Breast epithelium (tissue), 4 donors: ENCODE data around the gene RASD2. TPM values are rescaled to one million over a fixed set of nuclear protein-coding genes. Genes with fewer than 3 reads are reported as not detected.

ENCODE experiments used
- DNase-seq, 2 donors: peaks; one replicate each; pipeline ENCODE4 v3.0.0-alpha.2; 2019; ENCODE audit warnings: low spot score in 2 of 2
- H3K27ac ChIP-seq, 2 donors: fragments of 200-600 bp; sonication (generic) in 1 of 2; one replicate each; pipeline ENCODE4 v1.5.1; 2016 to 2019; ENCODE audit warnings: mild to moderate bottlenecking in 1 of 2
- H3K27me3 ChIP-seq, 2 donors: fragments of 200-600 bp; sonication (generic) in 1 of 2; one replicate each; pipeline versions ENCODE4 v1.5.1 to v1.6.0; 2017 to 2019; ENCODE audit warnings: control low read depth in 1 of 2, mild to moderate bottlenecking in 1 of 2
- H3K36me3 ChIP-seq: fragments of 200-600 bp; one replicate; pipeline ENCODE4 v1.5.1; 2019
- H3K4me1 ChIP-seq, 2 donors: fragments of 200-600 bp; sonication (generic); one replicate each; pipeline ENCODE4 v1.5.1; 2016 to 2019; ENCODE audit warnings: control low read depth in 1 of 2
- H3K4me3 ChIP-seq, 3 donors: fragments of 200-600 bp; sonication (generic); 1 replicate in 2 of 3; 2 replicates in 1 of 3; pipeline ENCODE4 v1.5.1; 2016 to 2019; ENCODE audit warnings: mild to moderate bottlenecking in 3 of 3, moderate library complexity in 2 of 3
- H3K9me3 ChIP-seq, 2 donors: fragments of 200-600 bp; sonication (generic) in 1 of 2; one replicate each; pipeline ENCODE4 v1.5.1; 2016 to 2019; ENCODE audit warnings: control low read depth in 1 of 2
- CTCF ChIP-seq, 3 donors: fragments of 450-650 bp; IDR thresholded peaks; one replicate each; pipeline ENCODE4 v1.5.1; 2016 to 2017; ENCODE audit warnings: antibody characterized with exemption in 3 of 3, mild to moderate bottlenecking in 3 of 3, moderate library complexity in 3 of 3
- POLR2A ChIP-seq: fragments of 450-650 bp; IDR thresholded peaks from one replicate; pipeline ENCODE4 v1.6.1; 2016; ENCODE audit warnings: antibody characterized with exemption, mild to moderate bottlenecking, moderate library complexity
- POLR2AphosphoS5 ChIP-seq, 3 donors: sonication (generic); formaldehyde crosslinking; IDR thresholded peaks; one replicate each; pipeline ENCODE4 v1.6.1; 2017; ENCODE audit warnings: antibody characterized with exemption in 3 of 3
- intact Hi-C: fragments of 100-400 bp; cut with DNase I; formaldehyde crosslinking; loops from one replicate; pipeline ENCODE4 v1.15.1; 2023; ENCODE audit warnings: low total_unique reads
- total RNA-seq, 3 donors: library from RNA; depleted of rRNA; stranded (reverse); fragments of >200 nt; gene quantifications; one replicate each; pipeline ENCODE4 v1.1.0, GENCODE V29; 2016

Gene RASD2
- total RNA-seq, 3 donors from 2014 or later: 0.16 to 1.3 (median 0.88) TPM

DNA sequence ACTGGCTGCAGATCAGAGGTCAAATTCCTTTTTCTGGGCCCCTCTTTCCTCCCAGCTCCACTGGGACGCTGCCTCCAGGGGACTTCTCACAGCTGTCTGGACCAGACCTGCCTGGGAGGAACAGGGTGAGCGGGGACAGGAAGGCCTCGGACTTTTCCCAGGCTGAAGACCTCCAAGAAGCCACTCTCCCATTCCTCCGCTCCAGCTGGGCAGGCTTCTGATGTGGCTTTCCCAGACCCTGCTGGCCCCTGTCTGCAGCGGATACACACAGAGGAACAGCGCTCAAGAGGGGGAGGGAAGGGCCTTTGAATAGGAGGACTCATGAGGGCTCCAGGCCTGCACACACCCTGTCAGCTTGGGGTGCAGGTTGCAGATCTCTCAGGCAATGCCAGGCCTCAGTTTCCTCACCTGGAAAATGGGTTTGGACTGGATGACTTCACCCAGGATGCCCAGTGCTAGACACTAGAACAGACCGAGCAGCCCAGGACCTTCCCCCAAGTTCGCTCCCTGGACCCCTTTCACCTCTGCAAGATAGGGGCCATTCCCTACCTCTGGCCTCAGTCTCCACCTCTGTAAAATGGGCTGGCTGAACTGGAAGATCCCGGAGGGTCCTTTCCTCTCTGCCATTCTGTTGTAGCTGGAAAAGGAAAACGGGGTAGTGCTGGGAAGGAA lies 39.9 kb downstream of the RASD2 start:
- DNase-seq: no peak
- Histone ChIP-seq H3K27me3 (no peaks in the 10 kb centered on the region), H3K4me3 (no peak overlapping the region), H3K4me1 (peaks cover 0 to 4% of the 10 kb centered on the region in 2 donors), H3K9me3 (no peaks in the 10 kb centered on the region), H3K27ac (no peak overlapping the region), H3K36me3 (no peaks in the 10 kb centered on the region)
- intact Hi-C loops: loop anchor here (10.0 kb wide), 2 partner anchors 156 to 236 kb away; no protein-coding TSS in a partner anchor
- TF ChIP-seq CTCF (IDR thresholded peaks at IDR 0.05) (no peak), POLR2A (no peak), POLR2AphosphoS5 (IDR thresholded peaks at IDR 0.05) (no peak)

DNA sequence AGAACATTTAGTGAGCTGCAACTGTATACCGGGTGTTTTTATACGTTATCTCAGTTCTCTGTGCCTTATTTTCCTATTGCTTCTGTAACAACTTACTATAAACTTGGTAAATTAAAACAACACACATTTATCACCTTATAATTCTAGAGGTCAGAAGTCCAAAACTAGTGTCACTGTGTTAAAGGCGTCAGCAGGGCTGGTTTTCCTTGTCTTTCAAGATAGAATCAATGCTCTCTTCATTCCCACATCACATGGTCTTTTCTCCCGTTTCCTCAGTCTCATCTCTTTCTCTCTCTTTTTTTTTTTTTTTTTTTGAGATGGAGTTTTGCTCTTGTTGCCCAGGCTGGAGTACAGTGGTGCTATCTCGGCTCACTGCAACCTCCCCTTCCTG lies 40.4 kb downstream of the RASD2 start:
- TF ChIP-seq POLR2AphosphoS5 (IDR thresholded peaks at IDR 0.05): no peak
- TF ChIP-seq POLR2A: no peak
- TF ChIP-seq CTCF (IDR thresholded peaks at IDR 0.05): no peak
- DNase-seq: no peak
- H3K9me3 ChIP-seq: no peaks in the 10 kb centered on the region
- no peaks in the 10 kb centered on the region for H3K36me3 ChIP-seq
- no peaks in the 10 kb centered on the region for H3K27me3 ChIP-seq
- H3K4me1 ChIP-seq: peaks cover 0 to 4% of the 10 kb centered on the region in 2 donors
- H3K4me3 ChIP-seq: no peak overlapping the region
- intact Hi-C loops: loop anchor here (10.0 kb wide), 2 partner anchors 156 to 236 kb away; no protein-coding TSS in a partner anchor
- no peak overlapping the region for H3K27ac ChIP-seq

GRCh38 chr22:35582218-35582860 lies 41.7 kb downstream of the RASD2 start:
- DNase-seq: no peak
- Histone ChIP-seq H3K27me3 (no peaks in the 10 kb centered on the region), H3K9me3 (no peaks in the 10 kb centered on the region), H3K36me3 (no peaks in the 10 kb centered on the region), H3K4me1 (peaks cover 4 to 5% of the 10 kb centered on the region in 2 donors), H3K27ac (no peak overlapping the region), H3K4me3 (no peak overlapping the region)
- intact Hi-C loops: loop anchor here (10.0 kb wide), 2 partner anchors 158 to 238 kb away; no protein-coding TSS in a partner anchor
- TF ChIP-seq CTCF (IDR thresholded peaks at IDR 0.05): no peak

- peaks cover 4 to 6% of the 10 kb centered on the region in 2 donors for H3K4me1 ChIP-seq
- no peaks in the 10 kb centered on the region for H3K9me3 ChIP-seq
- peak in 1 of 2 donors; percentile 32 for DNase-seq
- no peak overlapping the region for H3K4me3 ChIP-seq
- intact Hi-C loops: loop anchor here (10.0 kb wide), 2 partner anchors 158 to 238 kb away; no protein-coding TSS in a partner anchor
- H3K27ac ChIP-seq: no peak overlapping the region
- H3K27me3 ChIP-seq: no peaks in the 10 kb centered on the region
- TF ChIP-seq CTCF (IDR thresholded peaks at IDR 0.05): peak; percentile 45 to 92 (median 88)
- no peak for TF ChIP-seq POLR2A
- peak in 1 of 3 donors; percentile 26 for TF ChIP-seq POLR2AphosphoS5 (IDR thresholded peaks at IDR 0.05)
- H3K36me3 ChIP-seq: no peaks in the 10 kb centered on the region
These were observed 42.4 kb downstream of the RASD2 start for GRCh38 chr22:35582861-35583670.
